ENCODE data around the gene IL22RA1.

The IL22RA1 gene

DNA sequence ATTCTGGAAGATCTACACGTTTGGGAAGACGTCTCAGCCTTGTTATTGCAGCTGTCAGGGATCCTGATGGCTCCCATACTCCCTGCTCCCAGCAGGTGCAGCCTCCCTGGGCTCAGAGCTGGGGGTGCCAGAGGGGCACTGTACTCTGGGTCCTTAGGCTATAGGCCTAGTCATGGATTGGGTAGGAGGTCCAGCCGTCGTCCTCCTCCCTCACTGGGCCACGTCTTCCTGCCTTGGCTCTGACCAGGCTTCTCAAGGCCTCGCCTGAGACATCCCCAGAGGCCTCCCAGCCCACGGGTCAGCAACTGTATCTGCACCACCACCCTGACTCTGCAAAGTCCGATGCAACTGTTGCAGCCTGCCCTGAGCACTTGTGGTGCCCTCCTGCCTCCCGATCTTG, 49.2 kb downstream of the IL22RA1 start:
- Histone ChIP-seq H3K79me2 (ENCODE audit: insufficient read depth, low read length) (no peaks in the 10 kb centered on the region), H3K4me3 (ENCODE audit: low read length, poor library complexity, severe bottlenecking) (no peak overlapping the region), H3K4me1 (ENCODE audit: insufficient read depth, low read length, poor library complexity, severe bottlenecking) (no peaks in the 10 kb centered on the region), H4K20me1 (ENCODE audit: insufficient read depth, low read length, poor library complexity, severe bottlenecking) (no peaks in the 10 kb centered on the region), H3K9ac (ENCODE audit: low read depth, low read length, poor library complexity, severe bottlenecking) (no peak overlapping the region), H3K36me3 (ENCODE audit: insufficient read depth, low read length) (no peaks in the 10 kb centered on the region), H3K27me3 (ENCODE audit: insufficient read depth, low read length, poor library complexity, severe bottlenecking) (no peaks in the 10 kb centered on the region), H3K4me2 (ENCODE audit: low read depth, low read length, poor library complexity, severe bottlenecking) (no peak overlapping the region), H3K9me3 (ENCODE audit: insufficient read depth, low read depth, low read length) (no peaks in the 10 kb centered on the region), H2AFZ (ENCODE audit: low read length) (no peak overlapping the region), H3F3A (ENCODE audit: low read depth) (no peaks in the 10 kb centered on the region), H3K9me2 (replicated peaks; ENCODE audit: low read depth, low read length) (no peaks in the 10 kb centered on the region)
- TF ChIP-seq, protein P1, sequence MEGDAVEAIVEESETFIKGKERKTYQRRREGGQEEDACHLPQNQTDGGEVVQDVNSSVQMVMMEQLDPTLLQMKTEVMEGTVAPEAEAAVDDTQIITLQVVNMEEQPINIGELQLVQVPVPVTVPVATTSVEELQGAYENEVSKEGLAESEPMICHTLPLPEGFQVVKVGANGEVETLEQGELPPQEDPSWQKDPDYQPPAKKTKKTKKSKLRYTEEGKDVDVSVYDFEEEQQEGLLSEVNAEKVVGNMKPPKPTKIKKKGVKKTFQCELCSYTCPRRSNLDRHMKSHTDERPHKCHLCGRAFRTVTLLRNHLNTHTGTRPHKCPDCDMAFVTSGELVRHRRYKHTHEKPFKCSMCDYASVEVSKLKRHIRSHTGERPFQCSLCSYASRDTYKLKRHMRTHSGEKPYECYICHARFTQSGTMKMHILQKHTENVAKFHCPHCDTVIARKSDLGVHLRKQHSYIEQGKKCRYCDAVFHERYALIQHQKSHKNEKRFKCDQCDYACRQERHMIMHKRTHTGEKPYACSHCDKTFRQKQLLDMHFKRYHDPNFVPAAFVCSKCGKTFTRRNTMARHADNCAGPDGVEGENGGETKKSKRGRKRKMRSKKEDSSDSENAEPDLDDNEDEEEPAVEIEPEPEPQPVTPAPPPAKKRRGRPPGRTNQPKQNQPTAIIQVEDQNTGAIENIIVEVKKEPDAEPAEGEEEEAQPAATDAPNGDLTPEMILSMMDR (conservative IDR thresholded peaks at IDR 0.05; ENCODE audit: low read length) = no peak

DNA sequence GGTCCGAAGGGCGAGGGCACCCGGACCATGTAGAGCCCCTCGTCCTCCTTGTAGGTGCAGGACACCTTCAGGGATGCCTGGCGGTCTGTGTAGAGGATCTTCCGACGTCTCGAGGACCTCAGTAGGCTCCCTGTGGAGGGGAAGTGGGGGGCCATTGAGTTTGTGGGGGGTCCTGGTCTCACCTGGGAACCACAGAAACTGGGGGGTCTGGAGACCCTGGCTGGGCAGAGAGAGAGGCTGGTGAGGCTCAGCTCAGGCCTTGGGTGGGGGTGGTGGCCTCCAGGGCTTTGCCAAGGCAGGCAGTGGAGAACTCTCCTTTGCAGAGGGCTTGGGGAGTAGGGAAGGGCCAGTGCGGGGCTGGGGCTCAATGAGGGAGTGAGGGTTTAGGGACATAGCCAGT, 50.0 kb downstream of the IL22RA1 start:
- Histone ChIP-seq H3K9ac (ENCODE audit: low read depth, low read length, poor library complexity, severe bottlenecking) (no peak overlapping the region), H3K4me2 (ENCODE audit: low read depth, low read length, poor library complexity, severe bottlenecking) (no peak overlapping the region), H3K9me3 (ENCODE audit: insufficient read depth, low read depth, low read length) (no peaks in the 10 kb centered on the region), H3F3A (ENCODE audit: low read depth) (no peaks in the 10 kb centered on the region), H3K27me3 (ENCODE audit: insufficient read depth, low read length, poor library complexity, severe bottlenecking) (no peaks in the 10 kb centered on the region), H3K9me2 (replicated peaks; ENCODE audit: low read depth, low read length) (no peaks in the 10 kb centered on the region), H4K20me1 (ENCODE audit: insufficient read depth, low read length, poor library complexity, severe bottlenecking) (no peaks in the 10 kb centered on the region), H3K4me3 (ENCODE audit: low read length, poor library complexity, severe bottlenecking) (no peak overlapping the region), H2AFZ (ENCODE audit: low read length) (no peak overlapping the region), H3K4me1 (ENCODE audit: insufficient read depth, low read length, poor library complexity, severe bottlenecking) (no peaks in the 10 kb centered on the region), H3K79me2 (ENCODE audit: insufficient read depth, low read length) (no peaks in the 10 kb centered on the region), H3K36me3 (ENCODE audit: insufficient read depth, low read length) (no peaks in the 10 kb centered on the region)
- no peak for TF ChIP-seq EZH2phosphoT487 (IDR thresholded peaks at IDR 0.05; ENCODE audit: borderline replicate concordance)
- TF ChIP-seq, protein P1 (conservative IDR thresholded peaks at IDR 0.05; ENCODE audit: low read length) = no peak

DNA sequence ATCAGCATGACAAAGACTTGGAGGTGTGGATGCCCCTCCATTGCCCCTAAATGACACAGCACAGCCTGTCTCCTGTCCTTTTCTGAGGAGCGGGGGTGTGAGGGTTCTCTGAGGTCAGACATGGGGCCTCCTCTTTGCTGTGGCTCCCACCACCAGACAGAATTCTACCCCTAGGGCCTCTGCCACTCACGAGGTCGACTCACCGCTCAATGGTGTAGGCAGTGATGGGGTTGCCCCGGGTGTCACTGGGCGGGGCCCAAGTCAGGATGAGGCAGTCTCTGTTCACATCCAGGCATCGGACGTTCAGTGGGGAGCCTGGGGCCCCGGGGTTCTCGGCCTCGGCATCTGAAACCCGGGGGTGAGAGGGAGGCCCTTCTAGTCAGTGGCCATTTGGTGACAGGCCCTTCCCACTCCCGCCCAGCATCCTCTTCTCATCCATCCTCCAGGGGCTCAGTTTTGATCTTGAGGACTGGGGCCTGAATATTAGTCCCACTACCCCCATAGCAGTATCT, 50.9 kb downstream of the IL22RA1 start:
- Histone ChIP-seq H3K9me3 (ENCODE audit: insufficient read depth, low read depth, low read length) (no peaks in the 10 kb centered on the region), H3F3A (ENCODE audit: low read depth) (no peaks in the 10 kb centered on the region), H3K4me2 (ENCODE audit: low read depth, low read length, poor library complexity, severe bottlenecking) (no peak overlapping the region), H2AFZ (ENCODE audit: low read length) (no peak overlapping the region), H3K4me1 (ENCODE audit: insufficient read depth, low read length, poor library complexity, severe bottlenecking) (no peaks in the 10 kb centered on the region), H3K9me2 (replicated peaks; ENCODE audit: low read depth, low read length) (no peaks in the 10 kb centered on the region), H3K79me2 (ENCODE audit: insufficient read depth, low read length) (no peaks in the 10 kb centered on the region), H3K36me3 (ENCODE audit: insufficient read depth, low read length) (no peaks in the 10 kb centered on the region), H4K20me1 (ENCODE audit: insufficient read depth, low read length, poor library complexity, severe bottlenecking) (no peaks in the 10 kb centered on the region), H3K9ac (ENCODE audit: low read depth, low read length, poor library complexity, severe bottlenecking) (no peak overlapping the region), H3K27me3 (ENCODE audit: insufficient read depth, low read length, poor library complexity, severe bottlenecking) (no peaks in the 10 kb centered on the region), H3K4me3 (ENCODE audit: low read length, poor library complexity, severe bottlenecking) (no peak overlapping the region)
- TF ChIP-seq, protein P1 (conservative IDR thresholded peaks at IDR 0.05; ENCODE audit: low read length) = no peak
- TF ChIP-seq EZH2phosphoT487 (IDR thresholded peaks at IDR 0.05; ENCODE audit: borderline replicate concordance) = no peak

Data from Loucy (cell line).